Lower lobe of right lung (tissue), 2 donors: ENCODE results near the gene GALNT9. TPM values are rescaled to one million over a fixed set of nuclear protein-coding genes. Genes with fewer than 3 reads are reported as not detected.

Source experiments
- ATAC-seq, 2 donors: fragments of 200-7000 bp; cut with Tn5 transposase; one replicate each; pipeline ENCODE4 v1.9.1; 2020 to 2022; ENCODE audit warnings: mild to moderate bottlenecking in 2 of 2, moderate library complexity in 2 of 2
- DNase-seq: peaks from one replicate; pipeline ENCODE4 v3.0.0-alpha.2; 2020
- H3K27ac ChIP-seq: fragments of 200-600 bp; one replicate; pipeline ENCODE4 v1.8.0; 2022
- H3K27me3 ChIP-seq: fragments of 200-600 bp; one replicate; pipeline ENCODE4 v1.8.0; 2022; ENCODE audit warnings: low read depth
- H3K36me3 ChIP-seq: fragments of 200-600 bp; one replicate; pipeline ENCODE4 v1.8.0; 2022; ENCODE audit warnings: mild to moderate bottlenecking
- H3K4me1 ChIP-seq: fragments of 200-600 bp; one replicate; pipeline ENCODE4 v1.8.0; 2022
- H3K4me3 ChIP-seq: fragments of 200-600 bp; one replicate; pipeline ENCODE4 v1.8.0; 2022; ENCODE audit warnings: mild to moderate bottlenecking
- H3K9me3 ChIP-seq: fragments of 200-600 bp; one replicate; pipeline ENCODE4 v1.8.0; 2022
- CTCF ChIP-seq: fragments of 200-600 bp; IDR thresholded peaks from one replicate; pipeline ENCODE4 v1.8.0; 2022; ENCODE audit warnings: antibody characterized with exemption, mild to moderate bottlenecking
- intact Hi-C: fragments of 100-400 bp; cut with DNase I; formaldehyde crosslinking; loops from one replicate; pipeline ENCODE4 v1.11.0; 2022
- total RNA-seq: library from RNA; stranded (reverse); fragmentation: NEBNext Ultra II Directional; extraction: Animal tissue kit (Norgen Biotek cat#: 25700); gene quantifications from one replicate; pipeline ENCODE4 v1.2.1, GENCODE V29; 2021
- donor health status: DM: no; HTN: yes; CAD: no; lungs with severe emphysema.

Gene GALNT9
- total RNA-seq, 1 donor from 2014 or later: not detected

GRCh38 chr12:132158677-132159554, 170.5 kb downstream of the GALNT9 start:
- Histone ChIP-seq H3K9me3 (no peaks in the 10 kb centered on the region), H3K27me3 (no peaks in the 10 kb centered on the region), H3K4me3 (no peak overlapping the region), H3K4me1 (peaks cover 21% of the 10 kb centered on the region), H3K27ac (no peak overlapping the region), H3K36me3 (no peaks in the 10 kb centered on the region)
- intact Hi-C loops: no loop called here
- no peak for ATAC-seq
- no peak for DNase-seq
- TF ChIP-seq CTCF: no peak

GRCh38 chr12:132157733-132158409, 171.5 kb downstream of the GALNT9 start:
- no peak overlapping the region for H3K4me3 ChIP-seq
- H3K27ac ChIP-seq: no peak overlapping the region
- intact Hi-C loops: no loop called here
- ATAC-seq: no peak
- TF ChIP-seq CTCF: no peak
- no peak for DNase-seq
- no peaks in the 10 kb centered on the region for H3K36me3 ChIP-seq
- H3K9me3 ChIP-seq: no peaks in the 10 kb centered on the region
- H3K27me3 ChIP-seq: no peaks in the 10 kb centered on the region
- peaks cover 12% of the 10 kb centered on the region for H3K4me1 ChIP-seq

- peaks cover 7% of the 10 kb centered on the region for H3K4me1 ChIP-seq
- no peak overlapping the region for H3K27ac ChIP-seq
- ATAC-seq (no peak), DNase-seq (no peak)
- TF ChIP-seq CTCF: no peak
- no peaks in the 10 kb centered on the region for H3K9me3 ChIP-seq
- intact Hi-C loops: no loop called here
- peaks cover 7% of the 10 kb centered on the region for H3K36me3 ChIP-seq
- H3K27me3 ChIP-seq: no peaks in the 10 kb centered on the region
- no peak overlapping the region for H3K4me3 ChIP-seq
These were observed 172.6 kb downstream of the GALNT9 start for GRCh38 chr12:132156573-132157325.

GRCh38 chr12:132155771-132156572, 173.4 kb downstream of the GALNT9 start:
- ATAC-seq: no peak
- intact Hi-C loops: no loop called here
- H3K9me3 ChIP-seq: no peaks in the 10 kb centered on the region
- H3K27me3 ChIP-seq: no peaks in the 10 kb centered on the region
- peaks cover 7% of the 10 kb centered on the region for H3K4me1 ChIP-seq
- H3K27ac ChIP-seq: no peak overlapping the region
- no peak for TF ChIP-seq CTCF
- peaks cover 15% of the 10 kb centered on the region for H3K36me3 ChIP-seq
- DNase-seq: no peak
- no peak overlapping the region for H3K4me3 ChIP-seq
